IPS-NIHi11 (cell line): ENCODE data around the gene OR2A7.
"Not testable (repeated sequence)": the region's sequence is repeated elsewhere in the genome, so short reads cannot be mapped to it uniquely, and the experiment has no call there.

Experiments used
- DNase-seq: peaks from one replicate; pipeline ENCODE4 v3.0.0; 2012; ENCODE audit warnings: mixed read lengths, low spot score

The OR2A7 gene, protein sequence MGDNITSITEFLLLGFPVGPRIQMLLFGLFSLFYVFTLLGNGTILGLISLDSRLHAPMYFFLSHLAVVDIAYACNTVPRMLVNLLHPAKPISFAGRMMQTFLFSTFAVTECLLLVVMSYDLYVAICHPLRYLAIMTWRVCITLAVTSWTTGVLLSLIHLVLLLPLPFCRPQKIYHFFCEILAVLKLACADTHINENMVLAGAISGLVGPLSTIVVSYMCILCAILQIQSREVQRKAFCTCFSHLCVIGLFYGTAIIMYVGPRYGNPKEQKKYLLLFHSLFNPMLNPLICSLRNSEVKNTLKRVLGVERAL

DNA sequence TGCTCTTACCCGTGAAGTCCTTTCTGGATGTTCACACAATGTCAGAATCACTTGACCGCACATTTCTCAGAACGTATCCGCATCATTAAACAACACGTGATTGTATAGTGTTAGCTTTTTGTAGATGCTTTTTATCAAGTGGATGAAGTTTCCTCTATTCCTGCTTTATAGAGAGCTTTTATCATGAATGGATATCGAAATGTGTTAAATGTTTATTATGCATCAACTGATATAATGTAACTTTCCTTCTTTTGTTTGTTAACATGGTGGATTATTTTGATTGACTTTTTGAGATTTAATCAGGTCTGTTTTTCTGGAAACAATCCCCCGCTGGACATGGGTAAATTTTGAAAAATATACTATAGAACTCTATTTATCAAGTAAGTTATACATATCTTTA is at the start of gene OR2A7:
Gene OR2A7, minus strand, starts transcription at position 101 of the 400 bp plus-strand sequence. CDS start 5,164 bp downstream, outside the sequence.
- DNase-seq = not testable (repeated sequence)

DNA sequence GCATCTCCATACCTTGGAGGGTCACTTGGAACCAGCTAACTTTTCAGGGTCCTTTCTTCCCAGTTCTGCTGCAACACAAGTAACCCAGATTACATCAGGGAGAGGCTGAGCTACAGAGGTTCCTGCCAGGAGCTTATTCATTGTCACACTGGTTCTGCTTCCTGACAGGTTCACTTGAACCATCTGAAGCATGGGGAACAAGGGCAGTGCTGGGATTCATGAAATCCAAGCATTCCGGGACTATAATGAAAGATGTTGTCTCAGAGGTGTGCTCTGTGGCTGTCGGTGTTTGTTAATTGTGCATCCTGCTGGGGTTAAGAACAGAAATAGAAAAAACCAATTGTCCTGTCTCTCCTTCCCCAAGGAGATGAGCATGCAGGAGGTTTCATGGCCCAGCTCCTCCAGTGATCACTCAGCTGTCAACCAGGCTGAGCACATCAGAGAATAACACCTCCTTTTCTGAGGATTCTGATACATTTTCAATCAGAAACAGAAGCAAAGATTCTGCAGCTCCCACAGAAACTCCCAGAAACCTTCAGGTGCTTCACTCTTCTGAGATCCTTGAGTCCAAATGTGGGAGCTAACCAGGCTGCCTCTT is 47.4 kb upstream of the OR2A7 start, which contains the start of gene OR2A1:
Gene OR2A1, plus strand, starts transcription at position 548 of the 598 bp plus-strand sequence. CDS start 5,706 bp downstream, outside the sequence.
- not testable (repeated sequence) for DNase-seq

- DNase-seq = not testable (repeated sequence)
These were observed 46.6 kb upstream of the OR2A7 start for GRCh38 chr7:144311218-144311617.

GRCh38 chr7:144309702-144310101 is 45.1 kb upstream of the OR2A7 start:
- DNase-seq = not testable (repeated sequence)

DNA sequence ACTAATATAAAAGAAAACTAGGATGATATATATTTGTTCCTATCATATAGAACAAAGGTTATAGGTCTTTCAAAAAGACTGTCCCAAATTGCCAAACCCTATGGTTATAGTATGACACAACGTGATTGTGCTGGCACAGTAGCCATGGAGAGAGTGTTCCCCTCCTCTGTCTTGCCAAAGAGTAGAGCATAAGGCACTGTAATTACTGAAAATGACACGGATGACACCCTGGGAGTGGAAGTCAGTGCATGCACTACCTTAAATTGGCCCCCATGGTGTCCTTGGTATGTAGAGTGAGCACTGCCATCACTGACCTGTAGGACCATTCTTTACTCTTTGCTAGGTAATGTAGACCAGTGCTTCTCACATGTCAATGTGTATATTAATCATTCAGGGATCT is 40.6 kb upstream of the OR2A7 start:
- DNase-seq = not testable (repeated sequence)

DNA sequence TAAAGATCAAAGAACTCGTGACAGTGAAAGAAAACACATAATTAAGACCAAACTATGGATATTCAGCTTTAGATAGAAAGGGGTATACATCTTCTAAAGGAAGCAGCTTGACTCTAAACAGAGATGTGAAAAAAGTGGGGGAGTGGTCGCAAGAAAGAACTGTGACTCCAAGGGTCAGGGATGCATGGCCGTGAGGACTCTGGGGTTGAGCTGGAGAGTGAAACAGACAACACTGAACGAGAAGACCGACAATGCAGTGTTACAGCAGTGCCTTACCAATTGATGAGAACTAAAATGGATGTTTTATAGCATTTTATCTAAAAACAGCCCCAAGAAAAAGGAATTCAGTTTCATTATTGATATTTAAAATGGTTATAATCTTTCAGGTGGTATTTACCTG is 39.0 kb upstream of the OR2A7 start:
- DNase-seq = not testable (repeated sequence)

DNA sequence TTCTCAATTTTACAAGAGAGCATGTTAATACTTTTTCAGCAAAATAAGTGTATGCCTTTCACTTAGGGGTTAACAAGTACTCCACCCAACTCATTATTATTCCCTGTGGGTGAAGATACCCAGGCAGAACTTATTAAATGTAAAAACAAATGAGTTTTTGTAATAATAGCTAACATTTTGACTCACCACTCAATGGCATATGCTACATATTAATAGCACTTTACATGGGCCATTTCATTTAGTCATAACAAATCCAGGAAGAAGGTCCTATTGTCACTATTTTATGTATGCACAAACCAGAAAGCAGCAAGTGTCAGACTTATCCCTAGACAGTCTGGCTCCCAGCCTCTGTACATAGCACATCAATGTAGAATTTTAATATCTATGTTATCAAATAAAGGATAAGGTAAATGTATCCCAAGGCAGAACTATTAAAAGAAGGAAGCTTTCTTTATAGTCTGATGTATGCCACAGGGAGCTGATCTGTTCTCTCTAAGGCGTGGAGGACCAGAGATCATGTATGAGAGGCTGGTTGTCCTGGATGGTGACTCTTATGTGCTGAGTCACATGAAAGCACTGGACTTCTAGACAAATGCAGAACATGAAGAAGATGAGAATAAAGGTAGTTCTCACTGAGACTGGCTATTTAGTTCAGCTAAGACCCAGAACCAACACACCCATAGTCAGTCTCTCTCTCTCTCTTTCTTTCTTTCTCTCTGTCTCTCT is 38.1 kb upstream of the OR2A7 start:
- DNase-seq = not testable (repeated sequence)

- DNase-seq = not testable (repeated sequence)
These were observed 29.4 kb upstream of the OR2A7 start for GRCh38 chr7:144293794-144294499.

DNA sequence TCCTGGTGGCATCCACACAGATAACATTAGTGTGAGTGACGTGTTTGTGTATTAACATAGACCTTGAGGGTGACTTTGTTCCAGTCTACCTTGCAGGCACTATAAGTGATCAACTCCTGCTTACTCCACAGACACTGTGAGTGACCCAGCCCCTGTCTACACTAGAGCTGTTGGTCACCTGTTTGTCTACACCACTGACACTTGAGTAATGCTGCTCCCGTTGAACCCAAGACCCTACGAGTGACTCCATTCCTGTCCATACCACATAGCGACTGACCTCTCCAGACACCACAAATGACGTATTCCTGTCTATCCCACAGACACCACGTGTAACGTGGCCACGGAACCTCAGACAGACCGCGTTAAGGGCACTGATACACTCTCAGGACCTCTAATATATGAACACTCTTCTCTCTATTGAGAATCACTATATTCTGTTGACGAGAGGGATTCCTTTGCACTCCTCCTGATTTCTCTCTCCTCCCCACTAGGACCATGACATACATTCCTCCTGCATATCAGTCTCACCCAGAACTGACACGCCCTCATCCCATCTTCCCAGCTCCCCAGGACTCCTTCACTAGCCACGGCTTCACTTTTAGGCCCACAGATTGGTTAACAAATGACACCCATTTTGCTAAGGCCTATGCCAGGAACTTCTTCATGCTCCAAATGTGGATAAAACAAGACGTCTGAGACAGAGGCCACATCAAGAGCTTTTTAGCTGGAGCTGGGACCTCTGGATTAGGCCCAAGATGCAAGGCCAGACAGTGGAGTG is 28.0 kb upstream of the OR2A7 start:
- DNase-seq = not testable (repeated sequence)

GRCh38 chr7:144291607-144292006 is 27.0 kb upstream of the OR2A7 start:
- DNase-seq = not testable (repeated sequence)

DNA sequence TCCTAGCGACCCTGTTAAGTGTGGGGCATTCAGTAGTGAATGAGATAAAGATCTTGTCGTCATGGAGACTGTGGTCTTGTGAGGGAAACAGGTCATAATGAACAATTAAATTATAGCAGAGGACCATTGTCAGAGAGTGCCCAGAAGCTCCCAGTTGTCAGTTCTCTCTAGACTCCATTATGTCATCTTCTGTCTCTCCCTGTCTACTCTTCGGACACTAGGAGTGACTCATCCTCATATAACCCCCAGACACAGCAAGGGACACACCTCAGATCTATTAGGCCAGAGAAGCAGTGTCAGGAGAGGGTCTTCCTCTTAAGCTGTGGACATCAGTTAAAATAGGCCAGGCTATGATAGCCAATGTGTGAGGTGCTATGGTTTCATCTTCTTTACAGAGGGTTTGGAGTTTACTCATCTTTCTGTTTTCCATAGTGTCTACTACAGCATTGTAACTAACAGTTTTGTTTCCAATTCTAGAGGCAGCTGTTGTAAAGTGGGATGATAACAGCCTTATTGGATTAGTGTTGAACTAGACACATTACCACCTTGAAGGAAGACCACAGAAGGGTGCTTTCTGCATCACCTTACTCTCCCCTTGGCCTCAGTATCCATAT is 22.7 kb upstream of the OR2A7 start:
- not testable (repeated sequence) for DNase-seq

GRCh38 chr7:144283716-144284115 is 19.1 kb upstream of the OR2A7 start:
- not testable (repeated sequence) for DNase-seq

DNA sequence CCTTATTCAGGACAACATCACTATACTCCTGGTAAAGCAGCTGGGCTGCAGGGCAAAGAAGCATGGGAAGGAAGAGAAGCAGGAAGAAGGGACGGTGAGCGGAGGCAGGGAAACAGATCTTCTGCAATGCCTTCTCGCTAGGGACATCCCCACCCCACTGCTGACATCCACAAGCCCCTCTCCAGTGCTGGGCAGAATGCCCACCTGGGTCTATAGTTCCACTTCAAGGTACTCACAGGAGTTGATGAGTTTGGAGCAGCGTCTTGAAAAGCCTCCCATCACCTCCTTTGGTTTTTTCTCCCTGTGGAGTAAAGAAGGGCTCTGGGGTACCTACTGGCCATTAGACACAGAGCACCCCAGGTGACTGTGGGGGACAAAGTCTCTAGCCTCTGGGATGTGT is 17.9 kb upstream of the OR2A7 start:
- DNase-seq = not testable (repeated sequence)

- DNase-seq = not testable (repeated sequence)
These were observed 17.4 kb upstream of the OR2A7 start for GRCh38 chr7:144281981-144282380.

DNA sequence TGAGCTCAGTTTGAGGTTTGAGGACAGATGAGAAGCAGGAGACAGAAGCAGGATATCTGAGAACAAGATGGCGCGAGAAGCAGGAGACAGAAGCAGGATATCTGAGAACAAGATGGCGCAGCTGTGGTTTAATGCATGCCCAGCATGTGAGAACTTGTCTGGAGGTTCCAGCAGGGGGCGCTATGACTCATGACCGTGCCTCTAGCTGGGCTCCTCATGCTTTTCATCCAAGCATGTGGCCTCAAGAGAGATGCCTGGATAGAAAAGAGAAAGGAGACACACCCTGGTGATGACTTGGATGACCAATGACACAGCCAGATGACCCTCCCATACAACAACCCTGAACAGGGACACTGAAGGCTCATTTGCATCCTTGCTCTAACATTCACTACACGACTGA is 15.4 kb upstream of the OR2A7 start:
- DNase-seq = not testable (repeated sequence)

DNA sequence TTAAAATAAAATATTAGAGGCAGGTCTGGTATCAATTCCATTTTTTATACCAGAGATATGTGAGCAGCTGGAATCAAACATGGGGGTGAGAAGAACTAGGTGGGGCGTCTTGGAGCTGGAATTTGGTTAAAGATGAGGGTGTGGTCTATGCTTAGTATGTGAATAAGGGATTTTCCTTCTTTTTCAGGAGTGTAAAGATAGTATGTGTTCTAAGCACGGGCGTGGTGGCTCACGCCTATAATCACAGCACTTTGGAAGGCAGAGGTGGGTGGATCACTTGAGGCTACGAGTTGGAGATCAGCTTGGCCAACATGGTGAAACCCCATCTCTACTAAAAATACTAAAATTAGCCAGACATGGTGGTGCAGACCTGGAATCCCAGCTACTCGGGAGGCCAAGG is 10.7 kb upstream of the OR2A7 start:
- not testable (repeated sequence) for DNase-seq

GRCh38 chr7:144269188-144269587 is 4.6 kb upstream of the OR2A7 start, which contains the start of gene CTAGE8:
TSS of gene CTAGE8 (minus strand) at chr7:144269288. CDS start at chr7:144269250, 38 bp downstream.
- not testable (repeated sequence) for DNase-seq

GRCh38 chr7:144262128-144262527 is 2.5 kb downstream of the OR2A7 start:
- DNase-seq = not testable (repeated sequence)

DNA sequence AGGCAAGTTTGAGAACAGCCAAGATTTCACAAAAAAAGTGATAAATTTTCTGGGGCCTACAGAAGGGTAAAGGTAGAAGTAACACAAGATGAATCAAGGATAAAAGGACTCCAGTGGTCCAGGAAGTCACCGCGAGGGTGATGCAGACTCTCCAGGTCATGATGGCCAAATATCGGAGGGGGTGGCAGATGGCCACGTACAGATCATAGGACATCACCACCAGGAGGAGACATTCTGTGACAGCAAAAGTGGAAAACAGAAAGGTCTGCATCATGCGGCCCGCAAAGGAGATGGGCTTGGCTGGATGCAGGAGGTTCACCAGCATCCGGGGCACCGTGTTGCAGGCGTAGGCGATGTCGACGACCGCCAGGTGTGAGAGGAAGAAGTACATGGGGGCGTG is 5.5 kb downstream of the OR2A7 start:
- not testable (repeated sequence) for DNase-seq

DNA sequence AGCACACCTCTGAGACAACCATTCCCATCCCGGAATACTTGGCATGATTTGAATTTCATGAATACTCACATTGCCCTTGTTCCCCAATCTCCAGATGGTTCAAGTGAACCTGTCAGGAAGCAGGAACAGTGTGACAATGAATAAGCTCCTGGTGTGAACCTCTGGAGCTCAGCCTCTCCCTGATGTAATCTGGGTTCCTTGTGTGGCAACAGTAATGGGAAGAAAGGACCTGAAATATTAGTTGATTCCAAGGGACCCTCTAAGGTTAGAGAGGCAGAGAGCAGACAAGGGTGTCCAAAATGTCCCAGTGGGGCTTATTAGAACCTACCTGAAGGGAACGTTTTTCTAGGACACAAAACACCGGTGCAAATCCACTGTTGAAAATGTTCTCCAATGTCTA is 8.5 kb downstream of the OR2A7 start:
- no peak for DNase-seq

- no peak for DNase-seq
These were observed 9.1 kb downstream of the OR2A7 start for GRCh38 chr7:144255471-144255897.
